Activated CD4-positive, alpha-beta memory T cell treated with anti-CD3 and anti-CD28 coated beads for 36 hours (primary cell): ENCODE measurements around the gene ATP8B3. TPM values are rescaled to one million over a fixed set of nuclear protein-coding genes. Genes with fewer than 3 reads are reported as not detected.

ENCODE experiments used
- CTCF ChIA-PET: fragments of 350-600 bp; sonication (Branson Sonifier 250); formaldehyde crosslinking; loops from one replicate; lab custom pipeline; 2021; ENCODE audit warnings: antibody characterized with exemption, inconsistent platforms; lab: Charles Lee
- POLR2A ChIA-PET: fragments of 350-600 bp; sonication (Branson Sonifier 250); formaldehyde crosslinking; loops from one replicate; lab custom pipeline; 2021; ENCODE audit warnings: antibody characterized with exemption; lab: Charles Lee
- DNase-seq: peaks from one replicate; pipeline ENCODE4 v3.0.0-alpha.2; 2020
- H3K27ac Mint-ChIP-seq: one replicate; pipeline ENCODE4 v1.8.0; 2021; ENCODE audit warnings: mixed read lengths
- H3K27me3 Mint-ChIP-seq: one replicate; pipeline ENCODE4 v1.8.0; 2021; ENCODE audit warnings: mixed read lengths
- H3K36me3 Mint-ChIP-seq: one replicate; pipeline ENCODE4 v1.8.0; 2021; ENCODE audit warnings: mixed read lengths
- H3K4me1 Mint-ChIP-seq: one replicate; pipeline ENCODE4 v1.8.0; 2021; ENCODE audit warnings: low read depth, mixed read lengths
- H3K4me3 Mint-ChIP-seq: one replicate; pipeline ENCODE4 v1.8.0; 2021; ENCODE audit warnings: mild to moderate bottlenecking, mixed read lengths
- H3K9me3 Mint-ChIP-seq: one replicate; pipeline ENCODE4 v1.8.0; 2021; ENCODE audit warnings: mixed read lengths
- intact Hi-C: fragments of 100-400 bp; cut with micrococcal nuclease; formaldehyde crosslinking; loops from one replicate; pipeline ENCODE4 v1.15.1; 2023
- total RNA-seq, 2 experiments: library from RNA; stranded (reverse); gene quantifications; one replicate each; pipeline ENCODE4 v1.2.3, GENCODE V29; 2021

The ATP8B3 gene
- total RNA-seq, 2 experiments from 2014 or later = 9.6 to 10.0 TPM

DNA sequence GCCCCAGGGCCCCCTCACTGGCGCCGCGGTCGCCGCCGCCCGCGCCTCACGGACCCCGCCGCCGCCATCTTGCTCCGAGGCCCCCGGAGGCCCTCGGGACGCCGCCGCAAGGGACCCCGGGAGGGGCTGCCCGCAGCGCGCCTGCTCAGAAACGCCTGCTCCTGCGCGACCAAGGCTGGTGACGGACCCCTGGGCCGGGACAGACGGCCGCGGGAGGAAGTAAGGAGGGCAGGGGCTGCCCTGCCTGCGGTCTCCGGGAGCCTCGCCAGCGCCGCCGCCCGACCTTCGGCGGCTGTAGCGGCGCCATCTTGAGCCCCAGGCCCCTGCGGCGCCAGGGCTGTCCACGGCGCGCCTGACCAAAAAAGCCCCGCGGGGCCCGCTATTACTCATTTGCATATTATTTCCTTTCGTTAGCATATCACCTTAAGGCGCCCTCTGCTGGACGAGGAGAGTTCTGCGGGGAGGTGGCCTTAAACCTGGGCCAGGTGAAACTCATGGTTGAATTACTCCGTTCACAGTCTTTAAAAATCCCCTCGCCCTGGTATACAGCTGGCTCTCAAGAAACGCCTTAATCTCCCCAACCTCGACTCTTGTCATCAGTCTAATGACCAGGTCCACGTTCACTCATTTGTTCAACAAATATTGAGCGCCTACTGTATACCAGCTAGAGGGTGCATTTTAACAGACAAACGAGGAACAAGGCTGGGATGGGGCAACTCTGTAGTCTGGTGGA, 36.5 kb upstream of the ATP8B3 start, which contains the start of gene REXO1:
Gene REXO1, minus strand, starts transcription at position 85 of the 733 bp plus-strand sequence. CDS start 125 bp downstream, outside the sequence.
- ChIA-PET POLR2A (no interaction called here), CTCF (interaction anchor here (0.9 to 2.1 kb wide), 7 partner anchors 10 to 97 kb away, joined by 4 to 19 read pairs (median 5); no protein-coding TSS in a partner anchor)
- DNase-seq = peak; percentile 98
- peaks cover 9% of the 10 kb centered on the region for H3K36me3 Mint-ChIP-seq
- intact Hi-C loops = loop anchor here (1.0 kb wide), 1 partner anchor 36 kb away; the partner anchor contains the start of gene ATP8B3
- H3K27ac Mint-ChIP-seq = peak within 1 kb of the TSS; percentile 89
- H3K27me3 Mint-ChIP-seq = no peaks in the 10 kb centered on the region
- H3K4me3 Mint-ChIP-seq = peak within 1 kb of the TSS; percentile 88
- H3K9me3 Mint-ChIP-seq = no peaks in the 10 kb centered on the region
- peaks cover 61% of the 10 kb centered on the region for H3K4me1 Mint-ChIP-seq

DNA sequence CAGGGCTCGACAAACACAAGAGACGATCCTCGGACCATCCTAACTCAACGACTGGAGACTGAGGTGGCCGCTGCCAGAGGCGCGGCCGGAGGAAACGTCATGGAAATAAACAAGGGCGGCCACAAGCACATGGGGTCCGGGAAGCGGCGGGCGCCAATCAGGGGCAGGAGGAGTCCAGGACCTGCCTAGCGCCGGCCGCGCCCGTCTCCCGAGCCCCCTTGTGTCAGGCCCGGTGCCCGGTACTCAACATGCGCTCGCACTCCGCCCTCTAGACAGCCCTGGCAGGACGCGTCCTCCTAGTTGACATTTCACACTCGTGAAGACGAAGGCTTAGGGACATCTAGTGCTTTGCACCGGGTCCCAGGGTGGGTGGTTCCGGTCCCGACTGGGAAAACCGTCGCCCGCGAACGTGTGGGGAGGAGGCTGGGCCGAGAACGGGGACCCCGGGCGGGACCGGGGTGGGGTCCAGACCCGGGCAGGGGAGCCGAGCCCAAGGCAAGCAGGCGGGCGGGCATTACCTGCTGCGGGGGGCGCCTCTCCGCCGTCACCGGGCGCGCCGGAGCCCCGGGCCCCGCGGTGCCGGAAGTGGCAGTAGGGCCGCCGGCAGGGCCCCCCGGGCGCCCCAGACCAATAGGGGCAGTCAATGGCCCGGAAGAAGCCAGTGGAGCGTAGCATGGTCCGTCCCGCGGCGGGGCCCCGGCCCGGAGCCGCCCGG, 35.8 kb upstream of the ATP8B3 start:
- peak; percentile 53 for DNase-seq
- Mint-ChIP-seq H3K4me1 (peaks cover 56% of the 10 kb centered on the region), H3K27me3 (no peaks in the 10 kb centered on the region), H3K4me3 (peak overlapping the region; percentile 88), H3K36me3 (peaks cover 6% of the 10 kb centered on the region), H3K27ac (peak overlapping the region; percentile 89), H3K9me3 (no peaks in the 10 kb centered on the region)
- ChIA-PET CTCF (interaction anchor here (1.1 to 2.5 kb wide), 3 partner anchors 10 to 22 kb away, joined by 3 to 22 read pairs (median 5); no protein-coding TSS in a partner anchor), POLR2A (no interaction called here)
- intact Hi-C loops = loop anchor here (1.0 kb wide), 1 partner anchor 36 kb away; the partner anchor contains the start of gene ATP8B3

DNA sequence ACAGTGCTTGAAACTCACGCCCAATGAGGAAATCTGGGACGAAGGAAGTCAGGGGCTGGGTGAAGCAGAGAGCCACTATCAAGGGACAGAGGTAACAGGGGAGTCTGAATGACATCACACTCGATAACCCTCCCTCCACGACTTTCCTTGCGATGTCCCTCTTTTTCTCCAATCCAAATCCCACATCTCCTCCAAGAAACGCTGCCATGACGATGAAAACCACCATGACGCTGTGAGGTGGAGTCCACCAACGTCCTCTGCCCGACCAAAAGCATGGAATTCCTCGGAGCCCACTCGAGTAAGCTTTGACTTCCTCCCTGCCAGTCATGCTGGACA, 35.2 kb upstream of the ATP8B3 start:
- peak overlapping the region; percentile 89 for H3K27ac Mint-ChIP-seq
- no peaks in the 10 kb centered on the region for H3K27me3 Mint-ChIP-seq
- no peak for DNase-seq
- H3K4me1 Mint-ChIP-seq = peaks cover 56% of the 10 kb centered on the region
- POLR2A ChIA-PET = no interaction called here
- peaks cover 6% of the 10 kb centered on the region for H3K36me3 Mint-ChIP-seq
- H3K9me3 Mint-ChIP-seq = no peaks in the 10 kb centered on the region
- CTCF ChIA-PET = interaction anchor here (1.1 to 2.5 kb wide), 3 partner anchors 10 to 21 kb away, joined by 3 to 22 read pairs (median 5); no protein-coding TSS in a partner anchor
- H3K4me3 Mint-ChIP-seq = peak overlapping the region; percentile 88
- intact Hi-C loops = no loop called here

DNA sequence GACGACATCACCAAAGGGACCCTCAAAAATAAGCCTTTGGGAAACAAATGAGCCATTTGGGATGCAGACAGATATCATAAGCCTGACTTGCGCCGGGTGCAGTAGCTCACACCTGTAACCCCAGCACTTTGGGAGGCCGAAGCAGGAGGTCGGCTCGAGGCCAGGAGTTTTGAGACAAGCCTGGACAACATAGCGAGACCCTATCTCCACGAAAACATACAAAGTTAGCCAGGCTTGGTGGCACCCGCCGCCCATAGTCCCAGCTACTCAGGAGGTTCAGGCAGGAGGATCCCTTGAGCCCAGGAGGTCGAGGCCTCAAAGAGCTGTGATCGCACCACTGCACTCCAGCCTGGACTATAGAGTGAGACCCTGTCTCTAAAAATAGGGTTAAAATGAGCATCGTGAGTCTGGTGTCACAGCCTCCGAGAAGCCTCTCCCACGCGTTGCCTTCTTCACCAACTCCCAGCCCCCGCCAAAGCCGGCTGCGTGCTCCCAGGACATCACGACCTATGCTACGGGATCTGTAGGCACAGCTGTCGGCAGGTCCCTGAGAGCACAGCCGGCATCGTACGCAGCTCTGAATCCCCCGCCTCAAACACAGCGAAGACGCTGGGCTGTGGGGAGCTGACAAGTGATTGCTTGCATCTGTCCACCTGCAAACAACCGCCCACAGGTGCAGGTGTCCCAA, 34.6 kb upstream of the ATP8B3 start:
- no peak for DNase-seq
- CTCF ChIA-PET = interaction anchor here (1.1 to 2.5 kb wide), 4 partner anchors 9 to 21 kb away, joined by 3 to 22 read pairs (median 4); no protein-coding TSS in a partner anchor
- H3K4me1 Mint-ChIP-seq = peaks cover 57% of the 10 kb centered on the region

DNA sequence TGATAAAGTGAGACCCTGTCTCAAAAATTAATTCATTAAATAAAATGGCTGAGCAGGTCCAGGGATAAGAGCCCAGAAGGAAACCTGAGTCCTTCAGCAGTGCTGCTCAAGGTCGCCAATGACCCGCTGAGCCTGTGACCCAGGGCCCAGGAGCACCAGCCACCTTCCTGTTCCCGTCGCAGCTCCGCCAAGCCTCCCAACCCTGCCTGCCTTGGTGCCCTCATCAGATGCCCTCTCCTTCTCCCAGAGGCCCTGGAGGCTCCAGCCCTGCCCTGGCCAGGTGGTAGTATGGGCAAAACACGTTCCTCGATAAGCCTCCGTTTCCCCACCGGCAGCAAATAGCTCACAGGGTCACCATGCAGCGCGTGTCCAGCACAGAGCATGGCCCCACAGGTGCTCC, 33.6 kb upstream of the ATP8B3 start:
- Mint-ChIP-seq H3K27ac (no peak overlapping the region), H3K9me3 (no peaks in the 10 kb centered on the region), H3K4me3 (no peak overlapping the region), H3K27me3 (no peaks in the 10 kb centered on the region), H3K36me3 (peaks cover 6% of the 10 kb centered on the region), H3K4me1 (peaks cover 58% of the 10 kb centered on the region)
- CTCF ChIA-PET = interaction anchor here (1.2 to 2.5 kb wide), 2 partner anchors 8 to 20 kb away, joined by 4 to 22 read pairs; no protein-coding TSS in a partner anchor
- DNase-seq = no peak
- POLR2A ChIA-PET = no interaction called here
- intact Hi-C loops = no loop called here

More for the DNA sequence above, 34.6 kb upstream of the ATP8B3 start:
- Mint-ChIP-seq H3K4me3 (peak overlapping the region; percentile 88), H3K27me3 (no peaks in the 10 kb centered on the region), H3K27ac (peak overlapping the region; percentile 30), H3K9me3 (no peaks in the 10 kb centered on the region), H3K36me3 (peaks cover 6% of the 10 kb centered on the region)
- intact Hi-C loops = no loop called here
- POLR2A ChIA-PET = no interaction called here

DNA sequence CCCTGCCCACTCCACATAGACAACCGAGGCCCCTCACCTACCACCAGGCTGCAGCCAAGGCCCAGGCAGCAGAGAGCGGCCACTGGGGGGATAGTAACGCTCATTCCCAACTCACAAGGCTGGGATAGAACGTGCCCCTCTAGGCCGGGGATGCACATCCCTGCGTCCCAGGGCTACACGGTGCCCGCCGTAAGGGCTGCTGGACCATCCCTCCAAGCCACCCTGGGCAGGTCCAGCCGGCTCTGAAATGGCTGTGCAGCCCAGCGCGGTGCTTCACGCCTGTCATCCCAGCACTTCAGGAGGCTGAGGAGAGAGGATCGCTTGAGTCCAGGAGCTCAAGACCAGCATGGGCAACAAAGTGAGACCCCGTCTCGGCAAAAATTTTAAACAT, 33.0 kb upstream of the ATP8B3 start:
- H3K4me1 Mint-ChIP-seq = peaks cover 60% of the 10 kb centered on the region

DNA sequence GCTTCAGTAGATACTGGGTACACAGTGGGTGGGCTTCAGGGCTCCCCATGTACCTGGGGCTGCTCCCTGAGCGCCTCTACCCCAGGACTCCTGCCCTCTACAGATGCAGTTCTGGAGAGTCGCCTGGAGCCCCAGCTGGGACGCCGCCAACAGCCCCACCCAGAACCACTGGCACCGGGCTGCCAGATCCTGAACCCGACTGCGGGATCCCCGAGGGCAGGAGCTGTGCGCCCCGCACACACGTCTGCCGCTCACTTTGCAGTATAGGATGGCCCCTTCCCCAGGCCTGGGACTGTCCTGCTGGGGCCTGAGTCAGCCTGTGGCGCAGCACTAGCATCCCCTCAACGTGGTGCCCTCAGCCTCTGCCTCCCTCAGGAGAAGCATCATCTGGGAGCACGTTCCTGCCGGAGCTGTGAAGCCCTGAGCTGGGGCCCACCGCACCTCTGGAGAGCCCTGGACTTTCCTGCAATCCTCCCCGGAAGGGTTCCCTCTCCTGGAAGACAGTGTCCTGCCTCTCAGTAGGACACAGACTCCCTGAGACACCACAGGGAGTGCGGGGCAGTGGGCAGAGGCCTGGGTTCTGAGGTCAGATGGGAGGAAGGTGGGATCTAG, 32.5 kb upstream of the ATP8B3 start:
- H3K9me3 Mint-ChIP-seq = no peaks in the 10 kb centered on the region
- intact Hi-C loops = no loop called here
- no peaks in the 10 kb centered on the region for H3K27me3 Mint-ChIP-seq
- CTCF ChIA-PET = no interaction called here
- DNase-seq = no peak
- no peak overlapping the region for H3K27ac Mint-ChIP-seq
- POLR2A ChIA-PET = no interaction called here
- peaks cover 7% of the 10 kb centered on the region for H3K36me3 Mint-ChIP-seq
- H3K4me1 Mint-ChIP-seq = peaks cover 56% of the 10 kb centered on the region
- no peak overlapping the region for H3K4me3 Mint-ChIP-seq

More for the DNA sequence above, 33.0 kb upstream of the ATP8B3 start:
- ChIA-PET POLR2A (no interaction called here), CTCF (interaction anchor here (1.2 kb wide), 1 partner anchor 19 kb away, joined by 4 read pairs; no protein-coding TSS in a partner anchor)
- H3K27me3 Mint-ChIP-seq = no peaks in the 10 kb centered on the region
- no peak for DNase-seq
- no peaks in the 10 kb centered on the region for H3K9me3 Mint-ChIP-seq
- H3K27ac Mint-ChIP-seq = no peak overlapping the region
- intact Hi-C loops = no loop called here
- no peak overlapping the region for H3K4me3 Mint-ChIP-seq
- peaks cover 6% of the 10 kb centered on the region for H3K36me3 Mint-ChIP-seq

DNA sequence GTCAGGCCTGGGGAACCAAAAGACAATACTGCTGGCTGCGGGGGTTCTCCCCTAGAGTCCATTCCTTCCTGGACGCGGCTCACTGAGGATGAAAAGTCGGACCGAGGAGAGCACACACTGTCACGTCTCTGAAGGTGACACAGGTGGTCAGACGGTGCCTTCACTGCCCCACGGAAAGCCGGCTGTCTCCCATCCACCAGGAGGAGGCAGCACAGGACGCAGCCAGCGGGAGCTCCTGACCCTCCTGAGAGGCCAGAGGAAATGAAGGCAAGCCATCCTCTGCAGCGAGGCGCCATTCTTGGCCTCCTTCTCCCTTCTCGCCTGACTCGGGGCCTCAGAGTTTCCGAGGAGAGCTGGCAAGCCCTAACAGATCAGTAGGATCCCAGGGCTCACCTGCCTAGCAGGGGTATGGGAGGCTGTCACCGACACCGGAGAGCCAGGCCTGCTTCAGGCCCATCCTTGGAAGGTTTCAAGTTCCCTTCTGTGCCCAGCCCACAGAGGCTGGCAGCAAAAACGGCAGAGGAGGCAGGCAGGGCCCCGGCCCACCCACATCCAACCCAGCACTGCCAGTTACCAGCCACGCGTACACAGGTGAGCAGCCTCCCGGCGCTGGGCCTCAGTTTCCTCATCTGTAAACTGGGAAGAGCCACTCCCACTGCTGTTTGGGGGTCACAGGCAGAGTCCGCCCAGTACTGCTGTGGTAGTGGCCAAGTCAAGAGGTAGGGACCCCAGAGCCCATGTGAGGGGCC, 31.7 kb upstream of the ATP8B3 start:
- H3K36me3 Mint-ChIP-seq = peaks cover 7% of the 10 kb centered on the region
- H3K27me3 Mint-ChIP-seq = no peaks in the 10 kb centered on the region
- POLR2A ChIA-PET = no interaction called here
- CTCF ChIA-PET = interaction anchor here (1.0 kb wide), 1 partner anchor 18 kb away, joined by 3 read pairs; no protein-coding TSS in a partner anchor
- H3K9me3 Mint-ChIP-seq = no peaks in the 10 kb centered on the region
- no peak overlapping the region for H3K27ac Mint-ChIP-seq
- intact Hi-C loops = no loop called here
- peaks cover 52% of the 10 kb centered on the region for H3K4me1 Mint-ChIP-seq
- no peak overlapping the region for H3K4me3 Mint-ChIP-seq
- DNase-seq = no peak

DNA sequence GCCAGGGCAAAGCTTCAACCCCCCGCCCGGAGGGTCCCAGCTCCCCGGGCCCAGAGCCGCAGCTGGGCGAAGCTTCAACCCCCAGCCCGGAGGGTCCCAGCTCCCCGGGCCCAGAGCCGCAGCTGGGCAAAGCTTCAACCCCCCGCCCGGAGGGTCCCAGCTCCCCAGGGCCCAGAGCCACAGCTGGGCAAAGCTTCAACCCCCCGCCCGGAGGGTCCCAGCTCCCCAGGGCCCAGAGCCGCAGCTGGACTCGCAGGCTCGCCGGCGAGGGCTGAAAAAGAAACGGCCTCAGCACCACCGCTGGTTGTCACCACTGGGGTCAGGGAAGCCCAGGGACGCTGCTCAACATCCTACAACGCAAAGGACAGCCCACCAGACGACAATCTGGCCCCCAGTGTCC, 31.0 kb upstream of the ATP8B3 start:
- H3K27me3 Mint-ChIP-seq = no peaks in the 10 kb centered on the region
- H3K36me3 Mint-ChIP-seq = peaks cover 7% of the 10 kb centered on the region
- H3K4me1 Mint-ChIP-seq = peaks cover 50% of the 10 kb centered on the region
- H3K27ac Mint-ChIP-seq = no peak overlapping the region
- CTCF ChIA-PET = interaction anchor here (1.0 kb wide), 1 partner anchor 17 kb away, joined by 3 read pairs; no protein-coding TSS in a partner anchor
- H3K4me3 Mint-ChIP-seq = no peak overlapping the region
- H3K9me3 Mint-ChIP-seq = no peaks in the 10 kb centered on the region
- POLR2A ChIA-PET = no interaction called here
- intact Hi-C loops = no loop called here
- DNase-seq = no peak

DNA sequence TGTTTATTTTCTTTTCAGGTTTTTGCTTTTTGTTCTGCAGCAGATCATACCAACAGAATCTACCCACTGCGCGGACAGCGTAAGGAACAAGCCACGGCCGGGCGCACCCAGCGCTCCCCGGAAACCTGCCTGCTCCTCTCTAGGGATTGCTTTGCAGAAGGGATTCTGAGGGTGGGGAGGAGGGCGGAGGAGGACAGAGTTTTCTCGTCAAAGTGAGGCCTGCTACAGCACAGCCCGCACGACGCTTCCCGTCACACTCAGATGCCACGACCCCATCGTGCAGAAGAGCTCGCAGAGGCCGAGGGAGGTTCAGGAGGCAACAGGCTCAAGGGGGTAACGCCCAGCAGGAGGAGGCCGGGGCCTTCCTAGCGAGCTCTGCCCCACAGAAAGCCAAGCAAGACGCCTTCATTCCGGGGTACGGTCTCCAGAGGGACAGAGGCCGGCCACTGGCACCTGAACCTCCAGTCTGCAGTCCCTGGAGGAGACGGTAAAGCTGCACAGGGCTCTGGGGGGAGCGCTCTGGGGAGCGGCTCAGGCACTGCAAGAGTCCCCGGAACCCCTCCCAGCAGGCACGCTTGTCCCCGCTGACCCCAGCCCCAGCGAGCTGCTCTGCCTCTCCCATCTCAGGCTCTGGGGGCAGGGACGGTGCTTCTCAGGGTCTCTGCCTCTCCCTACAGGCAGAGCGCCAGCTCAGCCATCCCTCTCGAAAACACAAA, 29.3 kb upstream of the ATP8B3 start:
- H3K27me3 Mint-ChIP-seq = no peaks in the 10 kb centered on the region
- H3K9me3 Mint-ChIP-seq = no peaks in the 10 kb centered on the region
- ChIA-PET CTCF (interaction anchor here (1.4 to 2.3 kb wide), 3 partner anchors 11 to 23 kb away, joined by 3 to 11 read pairs (median 4); no protein-coding TSS in a partner anchor), POLR2A (no interaction called here)
- H3K36me3 Mint-ChIP-seq = peaks cover 2% of the 10 kb centered on the region
- intact Hi-C loops = no loop called here
- H3K4me3 Mint-ChIP-seq = no peak overlapping the region
- DNase-seq = no peak
- H3K27ac Mint-ChIP-seq = no peak overlapping the region
- H3K4me1 Mint-ChIP-seq = peaks cover 42% of the 10 kb centered on the region
